Lower leg skin (tissue), 3 donors: Measurements from ENCODE around the gene HOXA1.

ENCODE experiments used
- CTCF ChIP-seq, 3 donors: fragments of 450-650 bp; IDR thresholded peaks; one replicate each; pipeline ENCODE4 v1.5.1; 2016; ENCODE audit warnings: antibody characterized with exemption in 3 of 3, mild to moderate bottlenecking in 3 of 3, moderate library complexity in 2 of 3
- POLR2A ChIP-seq, 2 donors: fragments of 450-650 bp; IDR thresholded peaks; one replicate each; pipeline ENCODE4 v1.6.1; 2016 to 2017; ENCODE audit warnings: antibody characterized with exemption in 2 of 2, mild to moderate bottlenecking in 1 of 2, moderate library complexity in 1 of 2

- no peak for TF ChIP-seq CTCF (IDR thresholded peaks at IDR 0.05)
- TF ChIP-seq POLR2A (IDR thresholded peaks at IDR 0.05): no peak
These were observed 12.8 kb upstream of the HOXA1 start for GRCh38 chr7:27108390-27109127.
